K562 (cell line): ENCODE results near the gene LBHD1. TPM values are rescaled to one million over a fixed set of nuclear protein-coding genes. Genes with fewer than 3 reads are reported as not detected.
A peak's percentile ranks its signal among the peaks of the same experiment; 100 is the strongest.

Experiments used
- ATF7 ChIP-seq: fragments of 450-650 bp; IDR thresholded peaks from 2 replicates; pipeline ENCODE4 v1.7.1; 2014; ENCODE audit warnings: mild to moderate bottlenecking, moderate library complexity
- CHD2 ChIP-seq: IDR thresholded peaks from 2 replicates; pipeline ENCODE4 v1.6.1; 2011; ENCODE audit warnings: low read depth, low read length
- CREB1 ChIP-seq, 2 experiments: sonication (generic) in 1 of 2; formaldehyde crosslinking in 1 of 2; IDR thresholded peaks; 2 replicates each; pipeline versions ENCODE4 v1.6.1 to v1.8.0; 2012 to 2022; ENCODE audit warnings: inconsistent platforms in 1 of 2, mild to moderate bottlenecking in 1 of 2, missing genetic modification reagents in 1 of 2, moderate library complexity in 1 of 2
- DDX20 ChIP-seq: fragments of 450-650 bp; IDR thresholded peaks from 2 replicates; pipeline ENCODE4 v1.6.1; 2016; ENCODE audit warnings: missing genetic modification characterization, low read depth, mild to moderate bottlenecking, missing compliant biosample characterization, moderate library complexity
- DPF2 ChIP-seq: fragments of 450-650 bp; IDR thresholded peaks from 2 replicates; pipeline ENCODE4 v1.6.1; 2016
- ETS2 ChIP-seq: IDR thresholded peaks from 2 replicates; pipeline ENCODE4 v1.6.1; 2016; ENCODE audit warnings: borderline replicate concordance, missing genetic modification characterization, mild to moderate bottlenecking, moderate library complexity, missing compliant biosample characterization; ENCODE audit not compliant: poor library complexity, severe bottlenecking
- KDM2B ChIP-seq: fragments of 250-450 bp; sonication (Bioruptor Pico); IDR thresholded peaks from 2 replicates; pipeline ENCODE4 v1.8.0; 2021; ENCODE audit warnings: mild to moderate bottlenecking, moderate library complexity
- KHSRP ChIP-seq: fragments of 450-650 bp; IDR thresholded peaks from 2 replicates; pipeline ENCODE4 v1.6.1; 2017
- PHF21A ChIP-seq: fragments of 450-650 bp; IDR thresholded peaks from 2 replicates; pipeline ENCODE4 v1.6.1; 2017; ENCODE audit warnings: low read depth, borderline replicate concordance
- PURB ChIP-seq: sonication (generic); formaldehyde crosslinking; IDR thresholded peaks from 2 replicates; pipeline ENCODE4 v1.9.0; 2021; ENCODE audit warnings: low read depth, mild to moderate bottlenecking, missing genetic modification reagents
- RBM39 ChIP-seq: fragments of 200-400 bp; formaldehyde crosslinking; optimal IDR thresholded peaks from 2 replicates; pipeline ENCODE3; 2018; ENCODE audit warnings: low read depth, low read length
- SNRNP70 ChIP-seq: fragments of 200-400 bp; formaldehyde crosslinking; optimal IDR thresholded peaks from 2 replicates; pipeline ENCODE3; 2017; ENCODE audit warnings: low read depth, low read length
- SREBF1 ChIP-seq: fragments of 150-350 bp; IDR thresholded peaks from 2 replicates; pipeline ENCODE4 v1.6.1; 2014; ENCODE audit warnings: antibody characterized with exemption, low read depth, low read length, borderline replicate concordance
- TBL1XR1 ChIP-seq, 2 experiments: IDR thresholded peaks; 2 replicates each; pipeline ENCODE4 v1.6.1; 2012; ENCODE audit warnings: improper control_type of control experiment in 2 of 2, low read length in 2 of 2, mild to moderate bottlenecking in 1 of 2
- TEAD4 ChIP-seq, 2 experiments: sonication (generic) in 1 of 2; formaldehyde crosslinking in 1 of 2; IDR thresholded peaks; 2 replicates each; pipeline versions ENCODE4 v1.6.1 to v1.8.0; 2012 to 2022; ENCODE audit warnings: borderline replicate concordance in 1 of 2, inconsistent platforms in 1 of 2, low read length in 1 of 2, mild to moderate bottlenecking in 1 of 2, missing genetic modification reagents in 1 of 2
- ZNF133 ChIP-seq: fragments of 250-450 bp; sonication (Bioruptor Pico); IDR thresholded peaks from 2 replicates; pipeline ENCODE4 v1.4.0; 2020; ENCODE audit warnings: mild to moderate bottlenecking
- ZNF134 ChIP-seq: fragments of 250-450 bp; sonication (Bioruptor Pico); conservative IDR thresholded peaks from 2 replicates; pipeline ENCODE4 v1.4.0; 2020
- ZNF263 ChIP-seq: sonication (generic); formaldehyde crosslinking; IDR thresholded peaks from 2 replicates; pipeline ENCODE4 v1.8.0; 2022; ENCODE audit warnings: mild to moderate bottlenecking, missing genetic modification reagents, borderline replicate concordance
- ZNF780A ChIP-seq: fragments of 250-450 bp; sonication (Bioruptor Pico); IDR thresholded peaks from 2 replicates; pipeline ENCODE4 v1.5.0; 2021; ENCODE audit warnings: mild to moderate bottlenecking
- polyA plus RNA-seq, 8 experiments: library from polyadenylated mRNA; depleted of rRNA in 4 of 8; stranded (reverse) in 5 of 8; unstranded in 3 of 8; fragments of >200 nt; fragmentation: Nextera tagmentation in 2 of 8; fragmentation: Illumina TruSeq in 1 of 8; extraction: Ambion mirVana in 2 of 8; extraction: Trizol in 1 of 8; gene quantifications; 2 replicates each; pipeline versions ENCODE4 v1.2.1 to v1.2.3, GENCODE V29; 2011 to 2014; ENCODE audit warnings: inconsistent platforms in 1 of 8, missing spikeins in 1 of 8
- total RNA-seq, 7 experiments: library from RNA; depleted of rRNA in 6 of 7; stranded (reverse); fragments of >200 nt in 6 of 7; fragmentation: Illumina TruSeq in 2 of 7; extraction: Trizol in 2 of 7; gene quantifications; 2 replicates each; pipeline versions ENCODE4 v1.2.1 to v1.2.3, GENCODE V29; 2011 to 2021; ENCODE audit warnings: low replicate concordance in 1 of 7
- TF ChIP-seq, protein P1 (sequence below): sonication (generic); formaldehyde crosslinking; IDR thresholded peaks from 2 replicates; pipeline ENCODE4 v1.8.1; 2023; ENCODE audit warnings: mild to moderate bottlenecking, missing genetic modification reagents, moderate library complexity
- TF ChIP-seq, protein P2 (sequence below): fragments of 250-450 bp; sonication (Bioruptor Pico); IDR thresholded peaks from 2 replicates; pipeline ENCODE4 v1.5.1; 2021; ENCODE audit warnings: mild to moderate bottlenecking
- TF ChIP-seq, protein P3 (sequence below): IDR thresholded peaks from 2 replicates; pipeline ENCODE4 v1.6.1; 2016; ENCODE audit warnings: missing genetic modification characterization, missing compliant biosample characterization
- TF ChIP-seq, protein P4 (sequence below), 2 experiments: fragments of 450-650 bp in 1 of 2; sonication (generic) in 1 of 2; formaldehyde crosslinking in 1 of 2; IDR thresholded peaks in 1 of 2; conservative IDR thresholded peaks in 1 of 2; 2 replicates each; pipeline versions ENCODE4 v1.6.1 to v1.8.1; 2016 to 2023; ENCODE audit warnings: mild to moderate bottlenecking in 2 of 2, moderate library complexity in 2 of 2, inconsistent platforms in 1 of 2, missing genetic modification reagents in 1 of 2

LBHD1 gene
- total and polyA plus RNA-seq, 9 of the 15 experiments (the other 6 are each of a cell fraction or from before 2014, with no cell fraction given), result 2.6 to 28.0 (median 12.5) TPM

DNA sequence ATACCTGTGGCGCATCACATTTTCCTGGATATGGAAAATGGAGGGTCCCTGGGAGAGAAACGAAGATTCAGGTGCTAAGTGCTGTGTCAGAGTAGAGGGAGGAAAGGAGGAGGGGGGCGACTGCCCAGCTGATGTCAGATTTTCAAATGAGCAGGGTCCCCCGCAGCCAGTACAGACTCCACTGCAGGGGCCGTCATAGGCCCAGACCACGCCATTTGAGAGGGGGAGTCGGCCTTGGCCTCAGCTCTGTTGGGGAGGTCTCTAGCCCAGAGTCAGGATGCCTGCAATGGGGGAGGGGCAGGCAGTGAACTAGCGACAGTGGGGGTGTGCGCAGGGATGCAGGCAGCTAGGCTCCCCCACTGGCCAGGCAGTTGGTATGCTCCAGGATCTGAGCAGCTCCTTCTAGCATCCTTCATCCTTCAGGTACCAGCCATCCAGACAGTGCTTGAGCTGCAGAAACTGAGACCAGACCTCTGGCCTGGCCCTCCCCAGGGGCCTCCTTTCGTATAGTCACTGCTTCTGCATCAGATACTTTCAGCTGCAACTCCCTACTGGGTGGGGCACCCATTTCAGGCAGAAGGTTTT lies 35.3 kb upstream of the LBHD1 start, which contains the start of the genes BSCL2 and GNG3 (continued):
- TF ChIP-seq PHF21A, result no peak
- TF ChIP-seq, protein P1, sequence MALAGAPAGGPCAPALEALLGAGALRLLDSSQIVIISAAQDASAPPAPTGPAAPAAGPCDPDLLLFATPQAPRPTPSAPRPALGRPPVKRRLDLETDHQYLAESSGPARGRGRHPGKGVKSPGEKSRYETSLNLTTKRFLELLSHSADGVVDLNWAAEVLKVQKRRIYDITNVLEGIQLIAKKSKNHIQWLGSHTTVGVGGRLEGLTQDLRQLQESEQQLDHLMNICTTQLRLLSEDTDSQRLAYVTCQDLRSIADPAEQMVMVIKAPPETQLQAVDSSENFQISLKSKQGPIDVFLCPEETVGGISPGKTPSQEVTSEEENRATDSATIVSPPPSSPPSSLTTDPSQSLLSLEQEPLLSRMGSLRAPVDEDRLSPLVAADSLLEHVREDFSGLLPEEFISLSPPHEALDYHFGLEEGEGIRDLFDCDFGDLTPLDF (CRISPR knock-in tag), result no peak
- TF ChIP-seq DPF2, result no peak
- TF ChIP-seq PURB (CRISPR knock-in tag), result no peak
- TF ChIP-seq, protein P2, sequence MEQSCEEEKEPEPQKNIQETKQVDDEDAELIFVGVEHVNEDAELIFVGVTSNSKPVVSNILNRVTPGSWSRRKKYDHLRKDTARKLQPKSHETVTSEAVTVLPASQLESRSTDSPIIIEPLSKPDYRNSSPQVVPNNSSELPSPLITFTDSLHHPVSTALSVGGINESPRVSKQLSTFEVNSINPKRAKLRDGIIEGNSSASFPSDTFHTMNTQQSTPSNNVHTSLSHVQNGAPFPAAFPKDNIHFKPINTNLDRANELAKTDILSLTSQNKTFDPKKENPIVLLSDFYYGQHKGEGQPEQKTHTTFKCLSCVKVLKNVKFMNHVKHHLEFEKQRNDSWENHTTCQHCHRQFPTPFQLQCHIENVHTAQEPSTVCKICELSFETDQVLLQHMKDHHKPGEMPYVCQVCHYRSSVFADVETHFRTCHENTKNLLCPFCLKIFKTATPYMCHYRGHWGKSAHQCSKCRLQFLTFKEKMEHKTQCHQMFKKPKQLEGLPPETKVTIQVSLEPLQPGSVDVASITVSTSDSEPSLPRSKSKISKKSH (CRISPR knock-in tag), result no peak
- no peak for TF ChIP-seq KDM2B
- peak; percentile 96 for TF ChIP-seq ATF7
- TF ChIP-seq, protein P3, sequence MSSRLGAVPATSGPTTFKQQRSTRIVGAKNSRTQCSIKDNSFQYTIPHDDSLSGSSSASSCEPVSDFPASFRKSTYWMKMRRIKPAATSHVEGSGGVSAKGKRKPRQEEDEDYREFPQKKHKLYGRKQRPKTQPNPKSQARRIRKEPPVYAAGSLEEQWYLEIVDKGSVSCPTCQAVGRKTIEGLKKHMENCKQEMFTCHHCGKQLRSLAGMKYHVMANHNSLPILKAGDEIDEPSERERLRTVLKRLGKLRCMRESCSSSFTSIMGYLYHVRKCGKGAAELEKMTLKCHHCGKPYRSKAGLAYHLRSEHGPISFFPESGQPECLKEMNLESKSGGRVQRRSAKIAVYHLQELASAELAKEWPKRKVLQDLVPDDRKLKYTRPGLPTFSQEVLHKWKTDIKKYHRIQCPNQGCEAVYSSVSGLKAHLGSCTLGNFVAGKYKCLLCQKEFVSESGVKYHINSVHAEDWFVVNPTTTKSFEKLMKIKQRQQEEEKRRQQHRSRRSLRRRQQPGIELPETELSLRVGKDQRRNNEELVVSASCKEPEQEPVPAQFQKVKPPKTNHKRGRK (tag), result no peak
- TF ChIP-seq ZNF134 (CRISPR knock-in tag), result no peak
- no peak for TF ChIP-seq TEAD4 (IDR thresholded peaks at IDR 0.05; ENCODE audit: low read length)
- TF ChIP-seq TEAD4 (CRISPR knock-in tag; IDR thresholded peaks at IDR 0.05; ENCODE audit: borderline replicate concordance), result no peak
- TF ChIP-seq ETS2 (tag), result no peak
- no peak for TF ChIP-seq KHSRP
- TF ChIP-seq, protein P4, sequence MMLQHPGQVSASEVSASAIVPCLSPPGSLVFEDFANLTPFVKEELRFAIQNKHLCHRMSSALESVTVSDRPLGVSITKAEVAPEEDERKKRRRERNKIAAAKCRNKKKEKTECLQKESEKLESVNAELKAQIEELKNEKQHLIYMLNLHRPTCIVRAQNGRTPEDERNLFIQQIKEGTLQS (IDR thresholded peaks at IDR 0.05), result no peak
- TF ChIP-seq, protein P4 (CRISPR knock-in tag; conservative IDR thresholded peaks at IDR 0.05), result no peak
- no peak for TF ChIP-seq TBL1XR1 (IDR thresholded peaks at IDR 0.05; ENCODE audit: low read length in 2 of 2)
- TF ChIP-seq ZNF133 (CRISPR knock-in tag), result no peak
- no peak for TF ChIP-seq SREBF1
- TF ChIP-seq ZNF263 (CRISPR knock-in tag), result 0 out of 2 replicates have a peak, but pooled peaks have one; percentile 55
- TF ChIP-seq RBM39, result no peak
- peak; percentile 18; the same call in 1 of the 2 replicates for TF ChIP-seq CREB1 (IDR thresholded peaks at IDR 0.05)
- TF ChIP-seq CREB1 (CRISPR knock-in tag; IDR thresholded peaks at IDR 0.05), result no peak
- TF ChIP-seq SNRNP70, result no peak
- peak; percentile 49; the same call in 1 of the 2 replicates for TF ChIP-seq CHD2
- TF ChIP-seq DDX20, result no peak
- no peak for TF ChIP-seq ZNF780A (CRISPR knock-in tag)
